H1 (cell line): ENCODE results near the gene ZNF677. TPM values are rescaled to one million over a fixed set of nuclear protein-coding genes. Genes with fewer than 3 reads are reported as not detected.
A peak's percentile ranks its signal among the peaks of the same experiment; 100 is the strongest.
"Not testable (repeated sequence)": the region's sequence is repeated elsewhere in the genome, so short reads cannot be mapped to it uniquely, and the experiment has no call there.

Experiments used
- CTCF ChIA-PET: fragments of 300-600 bp; sonication (Branson Sonifier 250); formaldehyde crosslinking; loops from one replicate; lab custom pipeline; 2021; ENCODE audit not compliant: partially characterized antibody; lab: Charles Lee
- POLR2A ChIA-PET: fragments of 300-600 bp; sonication (Branson Sonifier 250); formaldehyde crosslinking; loops from one replicate; lab custom pipeline; 2021; ENCODE audit warnings: inconsistent platforms; ENCODE audit not compliant: partially characterized antibody; lab: Charles Lee
- DNase-seq, 2 experiments: peaks; one replicate each; pipeline versions ENCODE4 v3.0.0 to v3.0.0-alpha.2; 2010 to 2022; ENCODE audit warnings: low spot score in 2 of 2, low read depth in 1 of 2, mixed read lengths in 1 of 2
- FAIRE-seq: peaks from 2 replicates; lab custom pipeline; 2011; peaks lifted over from hg19 to GRCh38; lab: Jason Lieb, UNC
- H2AFZ ChIP-seq: 2 replicates; pipeline ENCODE4 v1.8.1; 2012; ENCODE audit warnings: low read length, inconsistent platforms
- H2AK5ac ChIP-seq: 2 replicates; pipeline ENCODE4 v1.6.1; 2013; ENCODE audit warnings: low read depth, low read length
- H2BK120ac ChIP-seq: replicated peaks from 2 replicates; pipeline ENCODE3; 2013; ENCODE audit warnings: low read depth, low read length, inconsistent platforms
- H2BK12ac ChIP-seq: 2 replicates; pipeline ENCODE4 v1.6.1; 2013; ENCODE audit warnings: low read depth, low read length
- H2BK15ac ChIP-seq: 2 replicates; pipeline ENCODE4 v1.6.1; 2013; ENCODE audit warnings: low read length
- H2BK20ac ChIP-seq: 2 replicates; pipeline ENCODE4 v1.6.1; 2013; ENCODE audit warnings: low read length
- H2BK5ac ChIP-seq: 2 replicates; pipeline ENCODE4 v1.6.1; 2013; ENCODE audit warnings: low read depth, low read length
- H3K14ac ChIP-seq: 2 replicates; pipeline ENCODE4 v1.6.1; 2013; ENCODE audit warnings: inconsistent platforms; ENCODE audit not compliant: insufficient read length
- H3K18ac ChIP-seq: 2 replicates; pipeline ENCODE4 v1.6.1; 2013; ENCODE audit warnings: low read length; ENCODE audit errors: extremely low read depth
- H3K23ac ChIP-seq: 2 replicates; pipeline ENCODE4 v1.6.1; 2013; ENCODE audit warnings: inconsistent platforms; ENCODE audit not compliant: insufficient read length
- H3K23me2 ChIP-seq: 2 replicates; pipeline ENCODE4 v1.6.1; 2013; ENCODE audit warnings: low read depth, low read length
- H3K27ac ChIP-seq: 2 replicates; pipeline ENCODE4 v1.6.1; 2011; ENCODE audit warnings: low read depth, low read length, inconsistent platforms
- H3K27me3 ChIP-seq, 4 experiments: replicated peaks in 1 of 4; 1 replicate in 1 of 4; 2 replicates in 3 of 4; pipeline versions ENCODE4 v1.6.1 to v1.8.1; 2011 to 2013; ENCODE audit warnings: low read length in 3 of 4, mild to moderate bottlenecking in 3 of 4, inconsistent platforms in 2 of 4, mixed read lengths in 2 of 4, moderate library complexity in 1 of 4; ENCODE audit not compliant: control insufficient read depth in 3 of 4, insufficient read depth in 3 of 4; ENCODE audit errors: extremely low read depth in 1 of 4
- H3K36me3 ChIP-seq, 4 experiments: 2 replicates each; pipeline versions ENCODE4 v1.6.1 to v1.8.1; 2011 to 2013; ENCODE audit warnings: mild to moderate bottlenecking in 4 of 4, low read length in 3 of 4, moderate library complexity in 2 of 4, control low read depth in 1 of 4, inconsistent platforms in 1 of 4; ENCODE audit not compliant: insufficient read depth in 4 of 4, control insufficient read depth in 2 of 4
- H3K4ac ChIP-seq: replicated peaks from 2 replicates; pipeline ENCODE3; 2013; ENCODE audit warnings: low read length, low read depth, mixed read lengths, inconsistent platforms; ENCODE audit not compliant: insufficient read length
- H3K4me1 ChIP-seq, 4 experiments: replicated peaks in 1 of 4; 1 replicate in 1 of 4; 2 replicates in 3 of 4; pipeline versions ENCODE4 v1.6.1 to v1.8.1; 2011 to 2013; ENCODE audit warnings: low read length in 3 of 4, inconsistent platforms in 2 of 4, mixed read lengths in 1 of 4; ENCODE audit not compliant: insufficient read depth in 4 of 4, control insufficient read depth in 3 of 4
- H3K4me2 ChIP-seq, 2 experiments: 2 replicates each; pipeline versions ENCODE4 v1.6.1 to v1.8.1; 2011 to 2013; ENCODE audit warnings: low read depth in 2 of 2, low read length in 2 of 2, control low read depth in 1 of 2, inconsistent platforms in 1 of 2, mild to moderate bottlenecking in 1 of 2; ENCODE audit not compliant: insufficient read depth in 1 of 2
- H3K4me3 ChIP-seq, 4 experiments: fragments of 200-600, 300-600 bp in 1 of 4; sonication (generic), shearing (Covaris generic), sonication (Bioruptor Twin) in 1 of 4; 2 replicates each; pipeline versions ENCODE4 v1.5.1 to v1.8.1; 2011 to 2016; ENCODE audit warnings: low read length in 4 of 4, low read depth in 3 of 4, control low read depth in 2 of 4, inconsistent platforms in 2 of 4, mild to moderate bottlenecking in 2 of 4, mixed read lengths in 1 of 4, moderate library complexity in 1 of 4; ENCODE audit not compliant: insufficient read depth in 2 of 4; ENCODE audit errors: extremely low read depth in 1 of 4
- H3K56ac ChIP-seq: replicated peaks from 2 replicates; pipeline ENCODE3; 2013; ENCODE audit warnings: low read depth, mild to moderate bottlenecking, mixed read lengths, low read length, inconsistent platforms; ENCODE audit not compliant: insufficient read length
- H3K79me1 ChIP-seq: 2 replicates; pipeline ENCODE4 v1.6.1; 2013; ENCODE audit warnings: low read depth, low read length, control low read depth
- H3K79me2 ChIP-seq, 2 experiments: 2 replicates each; pipeline versions ENCODE4 v1.6.1 to v1.8.1; 2012 to 2013; ENCODE audit warnings: low read length in 2 of 2, mild to moderate bottlenecking in 2 of 2, inconsistent platforms in 1 of 2; ENCODE audit not compliant: insufficient read depth in 2 of 2, control insufficient read depth in 1 of 2
- H3K9ac ChIP-seq, 4 experiments: replicated peaks in 1 of 4; 1 replicate in 1 of 4; 2 replicates in 3 of 4; pipeline versions ENCODE4 v1.6.1 to v1.8.1; 2011 to 2013; ENCODE audit warnings: low read depth in 3 of 4, low read length in 3 of 4, control low read depth in 2 of 4, mild to moderate bottlenecking in 2 of 4, moderate library complexity in 2 of 4, inconsistent platforms in 1 of 4; ENCODE audit errors: extremely low read depth in 1 of 4
- H3K9me3 ChIP-seq, 2 experiments: 2 replicates each; pipeline versions ENCODE4 v1.6.1 to v1.8.1; 2012 to 2013; ENCODE audit warnings: mild to moderate bottlenecking in 2 of 2, moderate library complexity in 2 of 2, control low read depth in 1 of 2, inconsistent platforms in 1 of 2, low read depth in 1 of 2, low read length in 1 of 2, mixed read lengths in 1 of 2; ENCODE audit not compliant: insufficient read depth in 2 of 2
- H4K20me1 ChIP-seq, 2 experiments: replicated peaks in 1 of 2; 2 replicates each; pipeline versions ENCODE3 to v1.8.1; 2011 to 2013; ENCODE audit warnings: inconsistent platforms in 2 of 2, low read length in 2 of 2, mild to moderate bottlenecking in 1 of 2; ENCODE audit not compliant: insufficient read depth in 2 of 2, control insufficient read depth in 1 of 2
- H4K5ac ChIP-seq: 2 replicates; pipeline ENCODE4 v1.6.1; 2013; ENCODE audit warnings: low read length, low read depth, mixed read lengths, inconsistent platforms; ENCODE audit not compliant: insufficient read length
- H4K8ac ChIP-seq: 2 replicates; pipeline ENCODE4 v1.8.0; 2013; ENCODE audit warnings: mild to moderate bottlenecking, moderate library complexity, low read length, inconsistent platforms; ENCODE audit not compliant: insufficient read depth; ENCODE audit errors: extremely low read depth
- H4K91ac ChIP-seq: replicated peaks from 2 replicates; pipeline ENCODE3; 2013; ENCODE audit warnings: low read length, mixed read lengths, inconsistent platforms; ENCODE audit not compliant: insufficient read length
- WGBS, 2 experiments: shearing (Covaris generic) in 1 of 2; methylation state at CpG; one replicate each; pipeline versions ENCODE4 v1.1.6 to v1.1.7; 2013 to 2015; ENCODE audit warnings: low lambda C conversion rate in 2 of 2, mixed read lengths in 2 of 2, inconsistent platforms in 1 of 2, low coverage in 1 of 2, missing lambda C conversion rate in 1 of 2; ENCODE audit not compliant: insufficient replicate concordance in 2 of 2, insufficient coverage in 1 of 2, insufficient read length in 1 of 2; ENCODE audit errors: extremely low coverage in 1 of 2, missing lambda C conversion rate in 1 of 2; 5-methylcytosine and 5-hydroxymethylcytosine counted together
- polyA plus RNA-seq, 7 experiments: library from polyadenylated mRNA; depleted of rRNA in 3 of 7; stranded (reverse) in 5 of 7; unstranded in 2 of 7; fragments of >200 nt in 5 of 7; fragments of 200-250 nt in 2 of 7; gene quantifications; 1 replicate in 5 of 7; 2 replicates in 1 of 7; 4 replicates in 1 of 7; pipeline versions ENCODE4 v1.2.1 to v1.2.3, GENCODE V29; 2011 to 2013; ENCODE audit warnings: missing spikeins in 2 of 7, mixed read lengths in 2 of 7
- total RNA-seq: library from RNA; stranded (reverse); fragmentation: NEBNext Ultra II Directional; extraction: Animal tissue kit (Norgen Biotek cat#: 25700); gene quantifications from 2 replicates; pipeline ENCODE4 v1.2.1, GENCODE V29; 2021

ZNF677 gene
- total and polyA plus RNA-seq, 2 of the 8 experiments (the other 6 are each of a cell fraction or from before 2014, with no cell fraction given) = 29.6 to 37.0 TPM

DNA sequence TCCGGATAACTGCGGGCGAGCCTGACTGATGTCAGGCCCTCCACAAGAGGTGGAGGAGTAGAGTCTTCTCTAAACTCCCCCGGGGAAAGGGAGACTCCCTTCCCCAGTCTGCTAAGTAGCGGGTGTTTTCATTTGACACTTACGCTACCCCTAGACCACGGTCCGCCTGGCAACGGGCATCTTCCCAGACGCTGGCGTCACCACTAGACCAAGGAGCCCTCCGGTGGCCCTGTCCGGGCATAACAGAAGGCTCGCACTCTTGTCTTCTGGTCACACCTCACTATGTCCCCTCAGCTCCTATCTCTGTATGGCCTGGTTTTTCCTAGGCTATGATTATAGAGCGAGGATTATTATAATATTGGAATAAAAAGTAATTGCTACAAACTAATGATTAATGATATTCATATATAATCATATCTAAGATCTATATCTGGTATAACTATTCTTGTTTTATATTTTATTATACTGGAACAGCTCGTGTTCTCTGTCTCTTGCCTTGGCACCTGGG, 64.9 kb downstream of the ZNF677 start:
- peak in 1 of 2 experiments; percentile 50 for DNase-seq
- H4K20me1 ChIP-seq = not testable (repeated sequence)
- CTCF ChIA-PET = interaction anchor here (0.7 to 1.1 kb wide), 3 partner anchors 113 to 328 kb away, joined by 3 read pairs; no protein-coding TSS in a partner anchor

More for the DNA sequence above, 64.9 kb downstream of the ZNF677 start:
- H3K18ac ChIP-seq, FAIRE-seq, H3K36me3 ChIP-seq, H2BK120ac ChIP-seq, H3K9me3 ChIP-seq, H3K4ac ChIP-seq, H2AFZ ChIP-seq, H4K5ac ChIP-seq, H2BK20ac ChIP-seq, H3K27ac ChIP-seq, H2AK5ac ChIP-seq, H3K4me1 ChIP-seq, H2BK15ac ChIP-seq, H3K56ac ChIP-seq, POLR2A ChIA-PET, H2BK5ac ChIP-seq, H3K79me2 ChIP-seq, H3K23ac ChIP-seq, H3K23me2 ChIP-seq, H3K4me3 ChIP-seq, H3K27me3 ChIP-seq, H3K79me1 ChIP-seq, H2BK12ac ChIP-seq, H4K91ac ChIP-seq, H3K9ac ChIP-seq, H4K8ac ChIP-seq, H3K14ac ChIP-seq, H3K4me2 ChIP-seq: not testable (repeated sequence)
- 82% methylated on average over 15 of the region's 16 CpGs; no CpG with 5 or more reads in 1 of the 2 experiments for WGBS, 2 experiments

Other genes with a start within 250 kb of the ZNF677 start
- not detected in 2 replicates for gene ERVV-1, start 241.0 kb downstream of the ZNF677 start, total RNA-seq
- not detected in 2 replicates for gene ERVV-1, start 241.0 kb downstream of the ZNF677 start, polyA plus RNA-seq (2011; rRNA removed)
- gene ERVV-2, start 210.1 kb downstream of the ZNF677 start, total RNA-seq = not detected in 2 replicates
- gene ERVV-2, start 210.1 kb downstream of the ZNF677 start, polyA plus RNA-seq (2011; rRNA removed) = 0.03 TPM in 1 of 2 replicates, not detected in the other
- 28.3 and 31.2 TPM in 2 replicates for gene ZNF160, start 151.5 kb downstream of the ZNF677 start, total RNA-seq
- gene ZNF160, start 151.5 kb downstream of the ZNF677 start, polyA plus RNA-seq (2011; rRNA removed) = 15.8 and 29.0 TPM in 2 replicates
- 9.3 and 9.7 TPM in 2 replicates for gene ZNF415, start 122.0 kb downstream of the ZNF677 start, total RNA-seq
- 3.8 and 5.8 TPM in 2 replicates for gene ZNF415, start 122.0 kb downstream of the ZNF677 start, polyA plus RNA-seq (2011; rRNA removed)
- gene ZNF347, start 95.8 kb downstream of the ZNF677 start, total RNA-seq = 14.6 and 15.0 TPM in 2 replicates
- 1.4 and 3.0 TPM in 2 replicates for gene ZNF347, start 95.8 kb downstream of the ZNF677 start, polyA plus RNA-seq (2011; rRNA removed)
- 3.7 and 6.4 TPM in 2 replicates for gene ZNF665, start 61.5 kb downstream of the ZNF677 start, total RNA-seq
- 2.4 and 2.8 TPM in 2 replicates for gene ZNF665, start 61.5 kb downstream of the ZNF677 start, polyA plus RNA-seq (2011; rRNA removed)
- gene VN1R2, start 3.4 kb upstream of the ZNF677 start, total RNA-seq = not detected in 2 replicates
- gene VN1R2, start 3.4 kb upstream of the ZNF677 start, polyA plus RNA-seq (2011; rRNA removed) = 0.06 TPM in 1 of 2 replicates, not detected in the other
- gene VN1R4, start 12.8 kb upstream of the ZNF677 start, total RNA-seq = not detected in 2 replicates
- not detected in 2 replicates for gene VN1R4, start 12.8 kb upstream of the ZNF677 start, polyA plus RNA-seq (2011; rRNA removed)
- gene ZNF845, start 78.9 kb upstream of the ZNF677 start, total RNA-seq = 20.8 and 22.5 TPM in 2 replicates
- gene ZNF845, start 78.9 kb upstream of the ZNF677 start, polyA plus RNA-seq (2011; rRNA removed) = 2.4 and 3.6 TPM in 2 replicates
- gene ZNF525, start 110.8 kb upstream of the ZNF677 start, total RNA-seq = 58.0 and 63.4 TPM in 2 replicates
- 5.1 and 8.2 TPM in 2 replicates for gene ZNF525, start 110.8 kb upstream of the ZNF677 start, polyA plus RNA-seq (2011; rRNA removed)
- gene ZNF765, start 140.3 kb upstream of the ZNF677 start, total RNA-seq = 21.0 and 22.3 TPM in 2 replicates
- gene ZNF765, start 140.3 kb upstream of the ZNF677 start, polyA plus RNA-seq (2011; rRNA removed) = 4.5 and 5.4 TPM in 2 replicates
- gene ZNF761, start 177.1 kb upstream of the ZNF677 start, total RNA-seq = 24.2 and 25.1 TPM in 2 replicates
- gene ZNF761, start 177.1 kb upstream of the ZNF677 start, polyA plus RNA-seq (2011; rRNA removed) = 10.8 and 11.1 TPM in 2 replicates
- gene ZNF813, start 212.9 kb upstream of the ZNF677 start, total RNA-seq = 22.1 and 22.4 TPM in 2 replicates
- 1.9 and 2.9 TPM in 2 replicates for gene ZNF813, start 212.9 kb upstream of the ZNF677 start, polyA plus RNA-seq (2011; rRNA removed)